Spleen (tissue), 11 donors: ENCODE data around the gene TSPAN15. TPM values are rescaled to one million over a fixed set of nuclear protein-coding genes. Genes with fewer than 3 reads are reported as not detected.

ENCODE experiments used
- DNase-seq: peaks from one replicate; pipeline ENCODE4 v3.0.0-alpha.2; 2020
- H3K27ac ChIP-seq, 8 donors: fragments of 200-600 bp; sonication (generic) in 7 of 8; 1 replicate in 4 of 8; 2 replicates in 4 of 8; pipeline versions ENCODE4 v1.5.0 to v1.8.0; 2016 to 2021; ENCODE audit warnings: inconsistent platforms in 4 of 8, mild to moderate bottlenecking in 4 of 8, moderate library complexity in 1 of 8
- H3K27me3 ChIP-seq, 7 donors: fragments of 200-600 bp; sonication (generic) in 6 of 7; replicated peaks in 1 of 7; 1 replicate in 4 of 7; 2 replicates in 3 of 7; pipeline versions ENCODE4 v1.5.0 to v1.8.0; 2016 to 2021; ENCODE audit warnings: inconsistent platforms in 3 of 7, mild to moderate bottlenecking in 1 of 7
- H3K36me3 ChIP-seq, 6 donors: fragments of 200-600 bp; sonication (generic) in 5 of 6; 1 replicate in 4 of 6; 2 replicates in 2 of 6; pipeline versions ENCODE4 v1.5.0 to v1.8.0; 2016 to 2021; ENCODE audit warnings: inconsistent platforms in 2 of 6
- H3K4me1 ChIP-seq, 6 donors: fragments of 200-600 bp; sonication (generic) in 5 of 6; 1 replicate in 3 of 6; 2 replicates in 3 of 6; pipeline versions ENCODE4 v1.5.0 to v1.8.0; 2016 to 2021; ENCODE audit warnings: inconsistent platforms in 3 of 6
- H3K4me3 ChIP-seq, 8 donors: fragments of 200-600 bp; sonication (generic) in 7 of 8; 1 replicate in 4 of 8; 2 replicates in 4 of 8; pipeline versions ENCODE4 v1.5.0 to v1.8.0; 2016 to 2021; ENCODE audit warnings: inconsistent platforms in 4 of 8, mild to moderate bottlenecking in 4 of 8, moderate library complexity in 2 of 8
- H3K9me3 ChIP-seq, 8 donors: fragments of 200-600 bp; sonication (generic) in 7 of 8; 1 replicate in 4 of 8; 2 replicates in 4 of 8; pipeline versions ENCODE4 v1.5.0 to v1.8.0; 2016 to 2021; ENCODE audit warnings: inconsistent platforms in 4 of 8
- CTCF ChIP-seq, 11 experiments: fragments of 200-600 bp in 7 of 11; fragments of 450-650 bp in 4 of 11; sonication (generic) in 4 of 11; IDR thresholded peaks in 8 of 11; conservative IDR thresholded peaks in 3 of 11; 1 replicate in 7 of 11; 2 replicates in 4 of 11; pipeline versions ENCODE4 v1.4.0 to v1.8.0; 2016 to 2021; ENCODE audit warnings: antibody characterized with exemption in 11 of 11, inconsistent platforms in 4 of 11, mild to moderate bottlenecking in 1 of 11
- POLR2A ChIP-seq, 3 donors: fragments of 450-650 bp; IDR thresholded peaks; one replicate each; pipeline ENCODE4 v1.5.1; 2017; ENCODE audit warnings: antibody characterized with exemption in 3 of 3, mild to moderate bottlenecking in 1 of 3
- POLR2AphosphoS5 ChIP-seq, 3 donors: sonication (generic); formaldehyde crosslinking; IDR thresholded peaks; one replicate each; pipeline ENCODE4 v1.5.1; 2017; ENCODE audit warnings: antibody characterized with exemption in 3 of 3
- WGBS, 5 donors: extraction: QIAGEN DNeasy Blood & Tissue Kit in 3 of 5; methylation state at CpG; one replicate each; pipeline versions ENCODE4 v1.1.5 to v1.1.7; 2013 to 2018; 5-methylcytosine and 5-hydroxymethylcytosine counted together
- intact Hi-C: fragments of 100-400 bp; cut with DNase I; formaldehyde crosslinking; loops from one replicate; pipeline ENCODE4 v1.15.0; 2023; ENCODE audit warnings: low total_unique reads
- polyA plus RNA-seq, 3 donors: library from polyadenylated mRNA; stranded (reverse); fragments of 200-250 nt; gene quantifications; one replicate each; pipeline ENCODE4 v1.2.1, GENCODE V29; 2013
- total RNA-seq, 7 donors: library from RNA; depleted of rRNA in 3 of 7; stranded (reverse); fragments of >200 nt in 3 of 7; fragmentation: NEBNext Ultra II Directional in 4 of 7; extraction: Animal tissue kit (Norgen Biotek cat#: 25700) in 4 of 7; gene quantifications; one replicate each; pipeline versions ENCODE4 v1.1.0 to v1.2.1, GENCODE V29; 2016 to 2021
- donor health status: healthy with polysubstance abuse.
- donor health status: DM: no; HTN: no; CAD: no; lungs with moderate emphysema.
- donor health status: DM: no; HTN: no; CAD: no.
- donor health status: Bipolar disorder and iron deficiency.
- donor health status: healthy.
- donor health status: DM: no; HTN: no; CAD: no.
- donor health status: DM: yes; HTN: yes; CAD: no.

TSPAN15 gene
- total and polyA plus RNA-seq, 10 donors, result 13.5 to 68.4 (median 41.3) TPM

DNA sequence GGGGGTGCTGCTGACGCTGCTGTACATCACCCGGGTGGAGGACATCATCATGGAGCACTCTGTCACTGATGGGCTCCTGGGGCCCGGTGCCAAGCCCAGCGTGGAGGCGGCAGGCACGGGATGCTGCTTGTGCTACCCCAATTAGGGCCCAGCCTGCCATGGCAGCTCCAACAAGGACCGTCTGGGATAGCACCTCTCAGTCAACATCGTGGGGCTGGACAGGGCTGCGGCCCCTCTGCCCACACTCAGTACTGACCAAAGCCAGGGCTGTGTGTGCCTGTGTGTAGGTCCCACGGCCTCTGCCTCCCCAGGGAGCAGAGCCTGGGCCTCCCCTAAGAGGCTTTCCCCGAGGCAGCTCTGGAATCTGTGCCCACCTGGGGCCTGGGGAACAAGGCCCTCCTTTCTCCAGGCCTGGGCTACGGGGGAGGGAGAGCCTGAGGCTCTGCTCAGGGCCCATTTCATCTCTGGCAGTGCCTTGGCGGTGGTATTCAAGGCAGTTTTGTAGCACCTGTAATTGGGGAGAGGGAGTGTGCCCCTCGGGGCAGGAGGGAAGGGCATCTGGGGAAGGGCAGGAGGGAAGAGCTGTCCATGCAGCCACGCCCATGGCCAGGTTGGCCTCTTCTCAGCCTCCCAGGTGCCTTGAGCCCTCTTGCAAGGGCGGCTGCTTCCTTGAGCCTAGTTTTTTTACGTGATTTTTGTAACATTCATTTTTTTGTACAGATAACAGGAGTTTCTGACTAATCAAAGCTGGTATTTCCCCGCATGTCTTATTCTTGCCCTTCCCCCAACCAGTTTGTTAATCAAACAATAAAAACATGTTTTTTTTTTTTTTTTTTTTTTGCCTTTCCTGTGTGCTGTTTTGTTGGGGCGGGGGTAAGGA lies 55.8 kb downstream of the TSPAN15 start:
- peak overlapping the region in 7 of 8 donors; percentile 7 to 61 (median 26) for H3K27ac ChIP-seq
- TF ChIP-seq CTCF (IDR thresholded peaks at IDR 0.05 in 8 of 11, conservative IDR thresholded peaks at IDR 0.05 in 3 of 11) (no peak), POLR2AphosphoS5 (IDR thresholded peaks at IDR 0.05) (peak in 1 of 3 donors; percentile 12)
- 68 to 83% (median 79%) methylated on average over 10 to 19 of the region's 19 CpGs for WGBS, 5 donors
- no peaks in the 10 kb centered on the region for H3K27me3 ChIP-seq
- intact Hi-C loops, result loop anchor here (5.0 kb wide), 2 partner anchors 80 to 100 kb away; no protein-coding TSS in a partner anchor
- H3K4me1 ChIP-seq, result peaks cover 0 to 17% (median 12%) of the 10 kb centered on the region in 6 donors
- H3K36me3 ChIP-seq, result peaks cover 0 to 33% (median 0%) of the 10 kb centered on the region in 6 donors
- no peaks in the 10 kb centered on the region for H3K9me3 ChIP-seq
- DNase-seq, result peak; percentile 72
- peak overlapping the region in 2 of 8 donors; percentile 29 to 63 for H3K4me3 ChIP-seq

DNA sequence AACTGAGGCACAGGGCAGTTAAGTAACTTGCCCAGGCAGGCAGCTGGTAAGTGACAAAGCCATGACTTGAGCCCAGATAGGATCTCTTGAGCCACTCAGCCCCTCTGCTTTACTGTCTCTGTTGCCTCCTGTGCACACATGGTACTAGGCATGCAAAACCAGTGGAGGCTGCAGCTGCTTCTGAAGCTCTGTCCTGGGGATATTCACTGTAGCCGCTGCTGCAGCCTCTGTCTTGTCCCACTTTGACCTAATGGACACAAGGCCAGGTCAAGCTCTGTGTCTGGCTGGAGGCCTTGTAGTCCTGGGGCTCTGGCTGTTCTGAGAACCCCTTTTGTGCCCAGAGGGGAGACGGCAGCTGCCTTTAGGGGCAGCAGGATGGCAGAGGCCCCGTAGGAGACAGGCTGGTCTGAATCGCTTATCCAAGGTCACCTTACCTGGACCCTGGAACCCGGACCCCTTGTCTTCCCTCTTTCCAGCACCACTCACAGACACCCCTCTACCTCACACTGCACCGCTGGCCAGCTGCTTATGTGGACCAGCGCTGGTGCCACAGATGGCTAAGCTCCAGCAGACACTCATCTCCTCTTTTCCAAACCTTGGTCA lies 57.6 kb downstream of the TSPAN15 start:
- H3K9me3 ChIP-seq, result no peaks in the 10 kb centered on the region
- no peak overlapping the region for H3K4me3 ChIP-seq
- 86 to 94% (median 90%) methylated on average over 7 of the region's 7 CpGs for WGBS, 5 donors
- peaks cover 0 to 17% (median 12%) of the 10 kb centered on the region in 6 donors for H3K4me1 ChIP-seq
- H3K27me3 ChIP-seq, result no peaks in the 10 kb centered on the region
- peaks cover 0 to 28% (median 0%) of the 10 kb centered on the region in 6 donors for H3K36me3 ChIP-seq
- peak; percentile 68 for DNase-seq
- intact Hi-C loops, result loop anchor here (5.0 kb wide), 2 partner anchors 82 to 102 kb away; no protein-coding TSS in a partner anchor
- no peak for TF ChIP-seq CTCF (IDR thresholded peaks at IDR 0.05 in 8 of 11, conservative IDR thresholded peaks at IDR 0.05 in 3 of 11)
- TF ChIP-seq POLR2A (IDR thresholded peaks at IDR 0.05), result no peak
- no peak for TF ChIP-seq POLR2AphosphoS5 (IDR thresholded peaks at IDR 0.05)
- H3K27ac ChIP-seq, result no peak overlapping the region

- H3K27ac ChIP-seq, result no peak overlapping the region
- no peak for DNase-seq
- intact Hi-C loops, result no loop called here
- H3K27me3 ChIP-seq, result no peaks in the 10 kb centered on the region
- 18 to 29% (median 25%) methylated on average over 2 of the region's 2 CpGs for WGBS, 5 donors
- no peak overlapping the region for H3K4me3 ChIP-seq
- TF ChIP-seq CTCF (IDR thresholded peaks at IDR 0.05 in 8 of 11, conservative IDR thresholded peaks at IDR 0.05 in 3 of 11) (no peak), POLR2AphosphoS5 (IDR thresholded peaks at IDR 0.05) (no peak), POLR2A (IDR thresholded peaks at IDR 0.05) (no peak)
- peaks cover 0 to 3% (median 2%) of the 10 kb centered on the region in 6 donors for H3K4me1 ChIP-seq
- H3K9me3 ChIP-seq, result no peaks in the 10 kb centered on the region
- peaks cover 0 to 17% (median 0%) of the 10 kb centered on the region in 6 donors for H3K36me3 ChIP-seq
These were observed 61.6 kb downstream of the TSPAN15 start for GRCh38 chr10:69512901-69513300.

GRCh38 chr10:69513617-69514016 lies 62.4 kb downstream of the TSPAN15 start:
- peaks cover 0 to 17% (median 0%) of the 10 kb centered on the region in 6 donors for H3K36me3 ChIP-seq

More at GRCh38 chr10:69513617-69514016, 62.4 kb downstream of the TSPAN15 start:
- no peak for DNase-seq
- no peaks in the 10 kb centered on the region for H3K4me1 ChIP-seq
- intact Hi-C loops, result loop anchor here (2.0 kb wide), 1 partner anchor 125 kb away; no protein-coding TSS in a partner anchor
- TF ChIP-seq CTCF (IDR thresholded peaks at IDR 0.05 in 8 of 11, conservative IDR thresholded peaks at IDR 0.05 in 3 of 11) (no peak), POLR2A (IDR thresholded peaks at IDR 0.05) (no peak), POLR2AphosphoS5 (IDR thresholded peaks at IDR 0.05) (no peak)
- H3K9me3 ChIP-seq, result no peaks in the 10 kb centered on the region
- WGBS, 5 donors, result 82 to 94% (median 90%) methylated on average over 4 of the region's 4 CpGs
- H3K27me3 ChIP-seq, result no peaks in the 10 kb centered on the region
- H3K4me3 ChIP-seq, result no peak overlapping the region
- H3K27ac ChIP-seq, result no peak overlapping the region
